ENCODE measurements around the gene DGKI. TPM values are rescaled to one million over a fixed set of nuclear protein-coding genes. Genes with fewer than 3 reads are reported as not detected.

DGKI gene
- total and polyA plus RNA-seq, 9 of the 15 experiments (the other 6 are each of a cell fraction or from before 2014, with no cell fraction given), result 0.11 to 0.54 (median 0.15) TPM; not detected in 5

GRCh38 chr7:137747359-137748031 lies 99.3 kb downstream of the DGKI start (continued):
- TF ChIP-seq CTCFL (IDR thresholded peaks at IDR 0.05; ENCODE audit: borderline replicate concordance, insufficient read depth, low read depth, low read length, poor library complexity, severe bottlenecking) (no peak), CBX8 (IDR thresholded peaks at IDR 0.05; ENCODE audit: borderline replicate concordance, extremely low read depth, low read depth, low read length, poor library complexity, severe bottlenecking) (no peak), TCF15 (CRISPR knock-in tag; IDR thresholded peaks at IDR 0.05) (no peak), FOXK2 (conservative IDR thresholded peaks at IDR 0.05 in 1 of 2, IDR thresholded peaks at IDR 0.05 in 1 of 2; ENCODE audit: low read depth in 2 of 2) (no peak), ZNF23 (CRISPR knock-in tag; IDR thresholded peaks at IDR 0.05) (no peak), VEZF1 (CRISPR knock-in tag; IDR thresholded peaks at IDR 0.05) (no peak), MYC (IDR thresholded peaks at IDR 0.05; ENCODE audit: low read depth, low read length) (no peak), MYC (CRISPR knock-in tag; IDR thresholded peaks at IDR 0.05; ENCODE audit: borderline replicate concordance, low read depth) (no peak)
